AG04449 (cell line): ENCODE data around the gene BZW2.

Experiments used
- CTCF ChIA-PET: fragments of 350-600 bp; formaldehyde crosslinking; extraction: SDS; loops from one replicate; lab custom pipeline; 2021; ENCODE audit warnings: antibody characterized with exemption; lab: Yijun Ruan, JAX
- POLR2A ChIA-PET: fragments of 400-600, 350-600 bp; formaldehyde crosslinking; extraction: SDS; loops from one replicate; lab custom pipeline; 2020; ENCODE audit warnings: antibody characterized with exemption, inconsistent platforms; lab: Yijun Ruan, JAX
- DNase-seq: peaks from one replicate; pipeline ENCODE4 v3.0.0-alpha.2; 2010; ENCODE audit warnings: low read depth, low spot score
- H3K4me3 ChIP-seq: 2 replicates; pipeline ENCODE4 v1.5.1; 2011; ENCODE audit warnings: low read depth, mild to moderate bottlenecking, control low read depth, low read length
- TF ChIP-seq, protein P1 (sequence below): IDR thresholded peaks from one replicate; pipeline ENCODE4 v1.5.1; 2011; ENCODE audit warnings: mild to moderate bottlenecking, moderate library complexity, low read length, control low read depth, inconsistent platforms; ENCODE audit not compliant: insufficient read depth; ENCODE audit errors: missing control alignments

The BZW2 gene

DNA sequence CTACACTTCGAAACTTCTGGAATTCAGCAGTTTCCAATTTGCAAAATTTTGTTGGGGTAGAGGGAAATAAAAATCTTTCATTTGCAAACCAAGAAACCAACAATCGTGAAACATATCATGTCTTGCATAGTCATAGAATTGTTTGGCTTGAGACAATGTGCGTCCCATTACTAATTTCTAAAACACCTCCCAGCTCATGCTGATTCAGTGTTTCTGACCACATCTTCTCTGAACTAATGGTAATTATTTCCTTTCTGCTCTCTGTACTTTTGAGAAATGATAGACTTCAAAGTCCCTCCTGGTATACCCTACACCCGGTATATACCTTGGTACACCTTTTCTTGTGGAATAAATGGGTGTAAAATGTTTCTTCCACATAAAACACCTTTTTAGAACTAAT, 65.7 kb downstream of the BZW2 start:
- TF ChIP-seq, protein P1, sequence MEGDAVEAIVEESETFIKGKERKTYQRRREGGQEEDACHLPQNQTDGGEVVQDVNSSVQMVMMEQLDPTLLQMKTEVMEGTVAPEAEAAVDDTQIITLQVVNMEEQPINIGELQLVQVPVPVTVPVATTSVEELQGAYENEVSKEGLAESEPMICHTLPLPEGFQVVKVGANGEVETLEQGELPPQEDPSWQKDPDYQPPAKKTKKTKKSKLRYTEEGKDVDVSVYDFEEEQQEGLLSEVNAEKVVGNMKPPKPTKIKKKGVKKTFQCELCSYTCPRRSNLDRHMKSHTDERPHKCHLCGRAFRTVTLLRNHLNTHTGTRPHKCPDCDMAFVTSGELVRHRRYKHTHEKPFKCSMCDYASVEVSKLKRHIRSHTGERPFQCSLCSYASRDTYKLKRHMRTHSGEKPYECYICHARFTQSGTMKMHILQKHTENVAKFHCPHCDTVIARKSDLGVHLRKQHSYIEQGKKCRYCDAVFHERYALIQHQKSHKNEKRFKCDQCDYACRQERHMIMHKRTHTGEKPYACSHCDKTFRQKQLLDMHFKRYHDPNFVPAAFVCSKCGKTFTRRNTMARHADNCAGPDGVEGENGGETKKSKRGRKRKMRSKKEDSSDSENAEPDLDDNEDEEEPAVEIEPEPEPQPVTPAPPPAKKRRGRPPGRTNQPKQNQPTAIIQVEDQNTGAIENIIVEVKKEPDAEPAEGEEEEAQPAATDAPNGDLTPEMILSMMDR, result no peak
- ChIA-PET CTCF (interaction anchor here (1.9 kb wide), 1 partner anchor 17 kb away, joined by 7 read pairs; no protein-coding TSS in a partner anchor), POLR2A (no interaction called here)
- no peak overlapping the region for H3K4me3 ChIP-seq
- no peak for DNase-seq

DNA sequence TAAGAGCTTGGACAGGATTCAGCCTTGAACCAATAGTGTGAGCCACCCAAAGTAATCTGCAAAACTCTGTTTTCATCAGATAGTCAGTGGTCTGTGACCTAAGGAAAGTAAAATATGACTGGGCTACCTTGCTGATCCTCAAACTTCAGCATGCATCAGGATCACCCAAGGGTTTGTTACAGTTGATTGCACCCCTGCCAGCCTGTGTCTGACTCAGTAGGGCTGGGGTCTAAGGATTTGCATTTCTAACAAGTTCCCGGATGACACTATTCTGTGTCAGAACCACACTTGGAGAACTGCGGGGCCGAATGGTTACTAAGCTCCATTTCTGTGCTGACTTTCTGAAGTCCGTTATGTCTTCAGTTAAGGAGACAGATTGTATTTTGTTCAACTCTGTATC, 66.9 kb downstream of the BZW2 start:
- ChIA-PET POLR2A (interaction anchor here (0.6 kb wide), 1 partner anchor 26 kb away, joined by 3 read pairs; no protein-coding TSS in a partner anchor), CTCF (interaction anchor here (1.9 kb wide), 1 partner anchor 18 kb away, joined by 7 read pairs; no protein-coding TSS in a partner anchor)
- DNase-seq, result no peak
- H3K4me3 ChIP-seq, result no peak overlapping the region
- TF ChIP-seq, protein P1, result no peak

DNA sequence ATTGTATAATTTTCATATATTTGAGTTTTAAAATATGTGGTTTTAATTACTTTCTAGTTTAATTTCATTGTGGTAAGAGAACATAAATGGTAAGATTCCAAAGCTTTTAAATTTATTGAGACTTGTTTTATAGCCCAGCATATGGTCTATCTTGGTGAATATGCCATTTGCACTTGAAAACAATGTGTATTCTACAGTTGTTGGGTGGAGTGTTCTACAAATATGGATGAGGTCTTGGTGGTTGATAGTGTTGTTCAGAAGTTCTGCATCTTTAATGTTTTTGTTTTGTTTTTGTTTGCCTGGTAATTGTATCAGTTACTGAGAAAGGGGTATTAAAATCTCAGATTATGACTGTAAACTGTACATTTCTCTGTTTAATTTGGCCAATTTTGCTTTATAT, 69.9 kb downstream of the BZW2 start:
- no peak for DNase-seq
- H3K4me3 ChIP-seq, result no peak overlapping the region
- ChIA-PET CTCF (interaction anchor here (0.7 kb wide), 1 partner anchor 20 kb away, joined by 3 read pairs; no protein-coding TSS in a partner anchor), POLR2A (no interaction called here)
- TF ChIP-seq, protein P1, result no peak

DNA sequence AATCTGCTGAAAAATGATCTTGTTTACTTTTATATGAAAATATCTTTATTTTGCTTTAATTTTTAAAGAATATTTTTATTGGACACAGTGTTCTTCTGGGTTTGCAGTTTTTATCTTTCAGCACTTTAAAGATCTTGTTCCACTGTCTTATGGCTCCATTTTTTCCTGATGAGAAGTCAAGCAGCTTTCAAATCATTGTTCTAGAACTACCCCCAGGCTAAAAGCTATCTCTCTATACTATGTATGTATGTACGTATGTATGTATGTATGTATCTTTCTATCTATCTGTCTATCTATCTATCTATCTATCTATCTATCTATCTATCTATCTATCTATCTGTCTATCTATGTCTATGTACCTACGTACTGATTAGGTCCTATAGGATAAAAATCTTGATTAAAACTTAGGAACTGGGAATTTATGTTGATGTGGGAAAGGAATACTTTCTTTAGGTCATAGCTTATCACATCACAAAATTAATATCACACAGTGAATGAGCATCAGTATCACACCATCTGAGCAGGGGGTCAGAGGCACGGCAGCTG, 72.2 kb downstream of the BZW2 start:
- no peak overlapping the region for H3K4me3 ChIP-seq
- TF ChIP-seq, protein P1, result no peak
- DNase-seq, result no peak
- POLR2A ChIA-PET, result no interaction called here
- CTCF ChIA-PET, result interaction anchor here (1.2 kb wide), 1 partner anchor 21 kb away, joined by 3 read pairs; no protein-coding TSS in a partner anchor

DNA sequence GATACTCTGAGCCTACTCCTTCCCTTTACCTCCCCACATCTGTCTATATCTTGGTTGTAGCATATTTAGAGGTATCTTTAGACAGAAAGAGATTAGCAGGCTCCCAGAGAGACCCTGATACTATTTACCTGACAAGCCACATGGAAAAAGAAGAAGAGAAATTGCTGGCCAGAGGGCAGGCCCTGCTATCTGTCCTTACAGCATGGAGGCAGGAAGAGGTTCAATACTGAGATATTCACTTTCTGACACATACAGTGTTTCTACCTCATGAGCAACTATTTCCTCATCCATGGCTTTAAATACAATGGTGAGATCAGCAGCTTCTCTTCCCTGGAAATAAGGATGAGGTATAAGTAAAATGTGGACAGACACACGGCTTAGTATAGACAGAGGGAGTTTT, 73.7 kb downstream of the BZW2 start:
- POLR2A ChIA-PET, result no interaction called here
- CTCF ChIA-PET, result no interaction called here
- H3K4me3 ChIP-seq, result no peak overlapping the region
- TF ChIP-seq, protein P1, result no peak
- no peak for DNase-seq

DNA sequence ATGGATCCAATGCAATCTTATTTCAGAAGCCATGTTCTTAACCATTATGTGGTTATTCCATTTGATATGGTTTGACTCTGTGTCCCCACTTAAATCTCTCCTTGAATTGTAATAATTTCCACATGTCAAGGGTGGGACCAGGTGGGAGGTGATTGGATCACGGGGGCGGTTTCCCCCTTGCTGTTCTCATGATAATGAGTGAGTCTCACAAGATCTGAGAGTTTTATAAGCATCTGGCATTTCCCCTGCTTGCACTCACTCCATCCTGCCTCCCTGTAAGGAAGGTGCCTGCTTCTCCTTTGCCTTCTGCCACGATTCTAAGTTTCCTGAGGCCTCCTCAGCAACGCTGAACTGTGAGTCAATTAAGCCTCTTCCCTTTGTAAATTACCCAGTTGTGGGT, 75.6 kb downstream of the BZW2 start:
- H3K4me3 ChIP-seq, result no peak overlapping the region
- ChIA-PET CTCF (no interaction called here), POLR2A (no interaction called here)
- no peak for DNase-seq
- TF ChIP-seq, protein P1, result no peak
